Progenitor cell of endocrine pancreas (in vitro differentiated cells): ENCODE data around the gene KRT38. TPM values are rescaled to one million over a fixed set of nuclear protein-coding genes. Genes with fewer than 3 reads are reported as not detected.

Experiments used
- DNase-seq: peaks from one replicate; pipeline ENCODE4 v3.0.0; 2021; ENCODE audit warnings: low spot score; ENCODE audit not compliant: unreplicated experiment
- H3K27ac Mint-ChIP-seq: 2 replicates; pipeline ENCODE4 v1.8.0; 2021; ENCODE audit warnings: mild to moderate bottlenecking, moderate library complexity, mixed read lengths
- H3K27me3 Mint-ChIP-seq: 2 replicates; pipeline ENCODE4 v1.8.0; 2021; ENCODE audit warnings: mixed read lengths
- H3K36me3 Mint-ChIP-seq: 2 replicates; pipeline ENCODE4 v1.8.0; 2022; ENCODE audit warnings: mixed read lengths; ENCODE audit not compliant: insufficient read depth
- H3K4me1 Mint-ChIP-seq: 2 replicates; pipeline ENCODE4 v1.8.0; 2021; ENCODE audit warnings: low read depth, mixed read lengths
- H3K4me3 Mint-ChIP-seq: 2 replicates; pipeline ENCODE4 v1.8.0; 2021; ENCODE audit warnings: low read depth, mild to moderate bottlenecking, moderate library complexity, mixed read lengths
- H3K9me3 Mint-ChIP-seq: 2 replicates; pipeline ENCODE4 v1.8.0; 2021; ENCODE audit warnings: low read depth, mixed read lengths
- total RNA-seq: library from RNA; stranded (reverse); gene quantifications from 2 replicates; pipeline ENCODE4 v1.2.1, GENCODE V29; 2021
- TF ChIP-seq, protein P1 (sequence below): fragments of 200-600 bp; sonication (generic); IDR thresholded peaks from one replicate; pipeline ENCODE4 v1.5.0; 2021; ENCODE audit warnings: antibody characterized with exemption, mild to moderate bottlenecking; ENCODE audit not compliant: unreplicated experiment

Gene KRT38
- total RNA-seq, 1 donor from 2014 or later: not detected

DNA sequence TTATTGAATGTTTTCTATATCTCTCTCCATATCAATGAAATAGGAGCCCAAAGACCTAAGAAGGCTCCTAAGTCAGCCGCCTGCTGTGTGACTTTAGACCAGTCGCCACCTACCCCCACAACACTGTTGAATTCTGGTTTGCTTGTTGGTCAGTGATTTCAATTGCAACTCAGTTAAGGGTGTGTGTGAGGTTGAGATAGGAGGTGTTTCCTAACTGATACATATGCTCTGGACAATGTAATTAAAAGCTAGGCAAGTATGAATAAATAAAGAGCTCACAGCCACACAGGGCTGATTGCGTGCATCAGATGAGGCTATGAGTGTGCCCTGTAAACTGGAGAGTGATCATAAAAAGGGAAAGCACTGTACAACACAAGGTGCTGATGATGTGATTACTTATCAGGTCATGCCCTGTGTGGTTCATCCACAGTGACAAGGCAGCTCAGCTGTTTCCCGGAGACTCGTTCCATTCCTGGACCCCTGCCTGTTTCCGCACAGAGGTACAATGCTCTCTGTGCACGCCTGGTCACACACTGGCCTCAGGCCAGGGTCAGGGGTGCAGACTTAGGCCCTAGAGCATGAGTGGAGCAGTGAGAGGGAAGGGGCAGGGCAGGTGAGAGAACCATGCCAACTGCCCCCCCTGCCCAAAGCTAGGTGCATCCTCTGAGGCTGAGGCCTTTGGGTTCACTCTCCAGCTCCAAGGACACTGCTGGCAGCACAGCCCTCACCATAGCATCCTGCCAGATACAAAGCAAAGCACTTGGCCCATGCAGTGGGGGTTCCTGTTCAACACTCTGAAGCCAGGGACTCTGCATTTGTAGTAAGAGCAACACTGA, 43.4 kb upstream of the KRT38 start:
- DNase-seq: no peak
- no peak overlapping the region for H3K4me3 Mint-ChIP-seq
- peaks cover 24% of the 10 kb centered on the region for H3K27me3 Mint-ChIP-seq
- TF ChIP-seq, protein P1, sequence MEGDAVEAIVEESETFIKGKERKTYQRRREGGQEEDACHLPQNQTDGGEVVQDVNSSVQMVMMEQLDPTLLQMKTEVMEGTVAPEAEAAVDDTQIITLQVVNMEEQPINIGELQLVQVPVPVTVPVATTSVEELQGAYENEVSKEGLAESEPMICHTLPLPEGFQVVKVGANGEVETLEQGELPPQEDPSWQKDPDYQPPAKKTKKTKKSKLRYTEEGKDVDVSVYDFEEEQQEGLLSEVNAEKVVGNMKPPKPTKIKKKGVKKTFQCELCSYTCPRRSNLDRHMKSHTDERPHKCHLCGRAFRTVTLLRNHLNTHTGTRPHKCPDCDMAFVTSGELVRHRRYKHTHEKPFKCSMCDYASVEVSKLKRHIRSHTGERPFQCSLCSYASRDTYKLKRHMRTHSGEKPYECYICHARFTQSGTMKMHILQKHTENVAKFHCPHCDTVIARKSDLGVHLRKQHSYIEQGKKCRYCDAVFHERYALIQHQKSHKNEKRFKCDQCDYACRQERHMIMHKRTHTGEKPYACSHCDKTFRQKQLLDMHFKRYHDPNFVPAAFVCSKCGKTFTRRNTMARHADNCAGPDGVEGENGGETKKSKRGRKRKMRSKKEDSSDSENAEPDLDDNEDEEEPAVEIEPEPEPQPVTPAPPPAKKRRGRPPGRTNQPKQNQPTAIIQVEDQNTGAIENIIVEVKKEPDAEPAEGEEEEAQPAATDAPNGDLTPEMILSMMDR: no peak
- no peaks in the 10 kb centered on the region for H3K9me3 Mint-ChIP-seq
- no peak overlapping the region for H3K27ac Mint-ChIP-seq
- no peaks in the 10 kb centered on the region for H3K36me3 Mint-ChIP-seq
- peaks cover 15% of the 10 kb centered on the region for H3K4me1 Mint-ChIP-seq

DNA sequence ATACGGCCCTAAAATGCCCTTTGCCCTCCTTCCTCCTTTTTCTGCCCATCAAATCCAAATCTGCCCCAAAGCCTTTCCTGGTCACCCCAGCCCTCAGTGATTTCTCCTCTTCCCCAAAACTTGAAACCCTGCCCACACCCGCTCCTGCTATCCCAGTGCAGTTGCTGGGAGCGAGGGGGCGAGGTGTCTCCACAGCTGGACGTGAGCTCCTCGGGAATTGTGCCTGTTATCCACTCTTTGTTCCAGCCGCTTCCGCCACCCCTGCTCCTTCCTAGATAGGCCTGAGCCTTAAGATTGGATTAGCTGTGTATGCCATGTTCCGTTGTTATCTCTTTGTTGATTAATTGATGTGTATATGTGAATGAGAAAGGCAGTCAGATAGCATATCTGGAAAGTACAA, 42.7 kb upstream of the KRT38 start:
- H3K4me3 Mint-ChIP-seq: no peak overlapping the region
- DNase-seq: no peak
- no peaks in the 10 kb centered on the region for H3K36me3 Mint-ChIP-seq
- H3K4me1 Mint-ChIP-seq: peaks cover 15% of the 10 kb centered on the region
- TF ChIP-seq, protein P1: no peak
- H3K9me3 Mint-ChIP-seq: no peaks in the 10 kb centered on the region
- H3K27me3 Mint-ChIP-seq: peaks cover 21% of the 10 kb centered on the region
- H3K27ac Mint-ChIP-seq: peak overlapping the region; percentile 68

DNA sequence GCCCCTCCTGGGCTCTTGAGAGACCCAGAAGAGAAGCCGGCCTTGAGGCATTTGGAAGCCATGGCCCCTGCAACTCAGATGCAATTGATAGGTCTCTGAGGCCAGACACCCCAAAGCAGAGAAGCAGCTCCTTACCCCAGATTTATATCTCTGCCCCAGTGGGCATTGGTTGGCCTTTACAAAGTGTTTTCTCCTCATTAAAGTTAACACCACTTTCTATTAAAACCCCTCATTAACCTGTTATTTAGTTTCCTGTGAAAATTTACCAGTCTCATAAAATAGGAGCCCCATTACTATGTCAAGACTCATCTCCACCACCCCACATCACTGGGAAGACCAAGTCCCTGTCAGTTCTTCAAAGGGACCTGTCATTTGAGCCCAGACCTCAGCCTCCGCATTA, 40.3 kb upstream of the KRT38 start, which contains the start of gene KRT35:
Gene KRT35 (minus strand): TSS at position 116 of the 400 bp plus-strand sequence. CDS start 54 bp downstream, at position 62.
- Mint-ChIP-seq H3K27ac (no peak within 1 kb of the TSS), H3K36me3 (no peaks in the 10 kb centered on the region), H3K9me3 (no peaks in the 10 kb centered on the region), H3K4me1 (peaks cover 15% of the 10 kb centered on the region), H3K27me3 (peaks cover 13% of the 10 kb centered on the region), H3K4me3 (no peak within 1 kb of the TSS)
- no peak for DNase-seq
- TF ChIP-seq, protein P1: no peak

DNA sequence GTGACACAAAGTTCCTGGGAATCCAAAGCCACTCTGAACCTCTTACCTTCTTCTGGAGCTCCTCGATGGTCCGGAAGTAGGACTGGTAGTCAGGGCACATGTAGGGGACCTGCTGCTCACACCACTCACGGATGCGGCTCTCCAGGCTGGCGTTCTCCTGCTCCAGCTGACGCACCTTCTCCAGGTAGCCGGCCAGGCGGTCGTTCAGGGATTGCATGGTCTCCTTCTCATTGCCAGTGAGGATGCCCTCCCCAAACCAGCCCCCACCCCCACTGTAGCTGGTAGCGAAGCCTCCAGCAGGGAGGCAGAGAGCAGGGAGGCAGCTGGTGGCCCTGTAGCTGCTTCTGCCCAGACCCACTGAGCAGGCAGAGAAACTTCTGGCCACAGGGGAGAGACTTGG, 39.8 kb upstream of the KRT38 start:
- H3K27ac Mint-ChIP-seq: no peak overlapping the region
- no peak overlapping the region for H3K4me3 Mint-ChIP-seq
- no peak for DNase-seq
- H3K27me3 Mint-ChIP-seq: peaks cover 9% of the 10 kb centered on the region
- peaks cover 15% of the 10 kb centered on the region for H3K4me1 Mint-ChIP-seq
- H3K36me3 Mint-ChIP-seq: no peaks in the 10 kb centered on the region
- no peaks in the 10 kb centered on the region for H3K9me3 Mint-ChIP-seq
- TF ChIP-seq, protein P1: no peak

DNA sequence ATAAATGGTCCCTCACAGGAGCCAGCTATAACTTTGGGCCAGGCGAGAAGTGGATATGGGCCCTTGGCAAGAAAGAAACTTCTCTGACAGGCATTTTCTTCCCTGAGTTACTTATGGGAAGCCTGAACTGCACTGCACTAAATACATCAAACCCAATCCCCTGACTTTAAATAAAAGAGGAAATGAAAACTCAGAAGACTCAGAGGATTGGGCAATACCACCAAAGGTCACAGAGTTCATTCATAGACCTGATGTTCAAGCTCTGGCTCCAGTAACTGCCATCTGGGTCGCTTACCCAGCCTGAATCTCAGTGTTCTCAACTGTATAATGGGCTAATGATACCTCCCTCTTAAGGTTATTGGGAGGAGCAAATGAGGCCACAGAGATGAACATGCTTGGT, 39.4 kb upstream of the KRT38 start:
- no peaks in the 10 kb centered on the region for H3K9me3 Mint-ChIP-seq
- no peak overlapping the region for H3K27ac Mint-ChIP-seq
- DNase-seq: no peak
- TF ChIP-seq, protein P1: no peak
- H3K36me3 Mint-ChIP-seq: no peaks in the 10 kb centered on the region
- peaks cover 8% of the 10 kb centered on the region for H3K27me3 Mint-ChIP-seq
- no peak overlapping the region for H3K4me3 Mint-ChIP-seq
- peaks cover 15% of the 10 kb centered on the region for H3K4me1 Mint-ChIP-seq
